BLaER1 (cell line): Measurements from ENCODE around the gene ATXN7L3.

Experiments used
- H3K27ac ChIP-seq: shearing (Covaris generic); formaldehyde crosslinking; 2 replicates; pipeline ENCODE4 v1.8.1; 2022
- H3K27me3 ChIP-seq: shearing (Covaris generic); formaldehyde crosslinking; 2 replicates; pipeline ENCODE4 v1.8.1; 2022
- H3K36me3 ChIP-seq: shearing (Covaris generic); formaldehyde crosslinking; 2 replicates; pipeline ENCODE4 v1.8.1; 2022
- H3K4me1 ChIP-seq: shearing (Covaris generic); formaldehyde crosslinking; 2 replicates; pipeline ENCODE4 v1.8.1; 2022
- H3K4me2 ChIP-seq: shearing (Covaris generic); formaldehyde crosslinking; 2 replicates; pipeline ENCODE4 v1.8.1; 2022
- H3K4me3 ChIP-seq: shearing (Covaris generic); formaldehyde crosslinking; 2 replicates; pipeline ENCODE4 v1.8.1; 2022
- H3K9ac ChIP-seq: shearing (Covaris generic); formaldehyde crosslinking; 2 replicates; pipeline ENCODE4 v1.8.1; 2022
- H3K9me3 ChIP-seq: shearing (Covaris generic); formaldehyde crosslinking; 2 replicates; pipeline ENCODE4 v1.8.1; 2022
- H4K20me1 ChIP-seq: shearing (Covaris generic); formaldehyde crosslinking; 2 replicates; pipeline ENCODE4 v1.8.1; 2022
- Cebpa-rat ChIP-seq: shearing (Covaris generic); IDR thresholded peaks from 2 replicates; pipeline ENCODE4 v1.8.1; 2022

Gene ATXN7L3

DNA sequence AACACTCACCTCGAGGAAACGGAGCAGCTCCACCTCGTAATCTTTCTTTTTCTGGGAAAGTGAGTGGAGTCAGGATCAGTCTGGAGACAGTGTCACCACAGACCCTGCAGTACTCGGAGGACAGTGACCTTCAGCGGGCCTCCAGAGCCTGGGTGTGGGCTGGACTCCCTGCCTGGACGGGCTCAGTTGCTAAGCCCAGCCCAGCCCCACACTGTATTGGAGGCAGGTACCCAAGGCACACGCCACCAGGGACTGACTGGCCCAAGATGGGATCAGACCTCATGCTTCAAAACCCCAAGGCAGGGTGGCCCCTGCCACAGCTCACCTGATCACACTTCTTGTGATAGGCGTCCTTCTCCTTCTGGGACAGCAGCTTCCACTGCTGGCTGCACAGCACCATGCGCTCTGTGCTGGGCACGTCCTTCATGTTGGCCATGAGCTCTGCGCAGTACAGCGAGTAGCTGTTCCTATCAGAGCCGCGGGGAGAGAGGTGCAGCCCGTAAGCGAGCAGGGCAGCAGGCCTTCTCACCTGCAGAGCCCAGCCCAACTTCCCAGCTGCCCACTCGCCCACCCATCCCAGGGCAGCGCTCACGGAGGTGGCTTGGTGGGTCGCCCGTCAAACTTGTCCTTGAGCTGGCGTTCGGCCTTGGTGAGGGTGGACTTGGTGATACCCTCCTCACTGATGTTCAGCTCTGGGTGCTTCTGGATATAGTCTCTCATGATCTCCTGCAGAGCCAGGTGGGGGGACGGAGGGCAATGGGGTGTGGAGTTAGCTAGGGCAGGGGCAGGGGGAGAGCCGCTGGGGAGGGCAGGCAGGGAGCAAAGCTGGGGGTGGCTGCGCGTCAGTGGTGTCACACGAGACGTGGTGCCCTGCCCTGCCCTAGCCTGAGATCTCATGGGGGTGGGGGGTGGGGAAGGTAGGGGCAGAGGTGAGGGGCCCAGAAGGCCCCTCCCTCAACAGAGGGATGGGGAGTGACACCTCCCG lies 11.9 kb upstream of the ATXN7L3 start:
- H3K4me2 ChIP-seq: peak overlapping the region; percentile 76
- H3K4me1 ChIP-seq: peaks cover 68% of the 10 kb centered on the region
- no peak overlapping the region for H3K4me3 ChIP-seq
- H3K36me3 ChIP-seq: peaks cover 96% of the 10 kb centered on the region
- H3K9me3 ChIP-seq: no peaks in the 10 kb centered on the region
- H3K27ac ChIP-seq: peak overlapping the region; percentile 86
- peak overlapping the region; percentile 78 for H3K9ac ChIP-seq
- TF ChIP-seq Cebpa-rat: no peak
- H3K27me3 ChIP-seq: no peaks in the 10 kb centered on the region
- peaks cover 67% of the 10 kb centered on the region for H4K20me1 ChIP-seq

- Histone ChIP-seq H3K9me3 (no peaks in the 10 kb centered on the region), H4K20me1 (peaks cover 65% of the 10 kb centered on the region), H3K9ac (peak overlapping the region; percentile 78), H3K4me3 (peak overlapping the region; percentile 41), H3K27ac (peak overlapping the region; percentile 86), H3K4me1 (peaks cover 58% of the 10 kb centered on the region), H3K4me2 (peak overlapping the region; percentile 76), H3K36me3 (peaks cover 96% of the 10 kb centered on the region), H3K27me3 (no peaks in the 10 kb centered on the region)
- TF ChIP-seq Cebpa-rat: no peak
These were observed 10.9 kb upstream of the ATXN7L3 start for GRCh38 chr17:44210342-44211192.

DNA sequence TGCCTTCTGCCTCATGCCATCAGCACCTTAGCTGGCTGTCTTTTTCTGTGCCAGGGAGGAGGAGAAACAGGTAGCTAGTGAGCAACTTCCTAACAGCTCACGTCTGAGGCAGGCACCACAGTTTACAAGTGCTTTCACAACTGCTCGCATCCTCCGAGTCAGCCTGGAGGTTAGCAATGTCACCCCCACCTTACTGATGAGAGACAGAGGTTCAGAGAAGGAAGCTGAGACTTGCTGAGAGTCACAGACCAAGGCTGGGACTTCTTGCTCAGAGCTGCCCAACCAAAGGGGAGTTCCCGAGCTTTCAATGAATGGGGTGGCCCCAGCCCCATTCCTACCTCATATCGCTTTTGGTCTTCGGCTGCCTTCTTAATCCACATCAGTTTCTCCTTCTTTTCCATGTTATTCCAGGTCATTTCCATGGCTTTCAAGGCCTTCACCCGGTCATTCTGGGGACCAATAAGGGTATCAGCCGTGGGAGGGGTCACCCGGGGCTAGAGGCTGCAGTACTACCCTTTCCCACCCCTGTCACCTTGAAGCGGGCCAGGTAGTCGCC lies 10.2 kb upstream of the ATXN7L3 start:
- peak overlapping the region; percentile 34; the same call in 1 of the 2 replicates for H3K9ac ChIP-seq
- H4K20me1 ChIP-seq: peaks cover 59% of the 10 kb centered on the region
- peaks cover 90% of the 10 kb centered on the region for H3K36me3 ChIP-seq
- peaks cover 51% of the 10 kb centered on the region for H3K4me1 ChIP-seq
- H3K27ac ChIP-seq: peak overlapping the region; percentile 86; the same call in 1 of the 2 replicates
- no peak for TF ChIP-seq Cebpa-rat
- H3K4me3 ChIP-seq: no peak overlapping the region
- peak overlapping the region; percentile 76 for H3K4me2 ChIP-seq
- no peaks in the 10 kb centered on the region for H3K27me3 ChIP-seq
- no peaks in the 10 kb centered on the region for H3K9me3 ChIP-seq

- peaks cover 45% of the 10 kb centered on the region for H3K4me1 ChIP-seq
- no peak overlapping the region for H3K4me2 ChIP-seq
- 0 out of 2 replicates have a peak overlapping the region, but pooled peaks have one; percentile 6 for H3K9ac ChIP-seq
- no peak for TF ChIP-seq Cebpa-rat
- H4K20me1 ChIP-seq: peaks cover 38% of the 10 kb centered on the region
- H3K27ac ChIP-seq: no peak overlapping the region
- H3K4me3 ChIP-seq: no peak overlapping the region
- H3K9me3 ChIP-seq: no peaks in the 10 kb centered on the region
- peaks cover 69% of the 10 kb centered on the region for H3K36me3 ChIP-seq
- no peaks in the 10 kb centered on the region for H3K27me3 ChIP-seq
These were observed 8.1 kb upstream of the ATXN7L3 start for GRCh38 chr17:44207743-44208142.

DNA sequence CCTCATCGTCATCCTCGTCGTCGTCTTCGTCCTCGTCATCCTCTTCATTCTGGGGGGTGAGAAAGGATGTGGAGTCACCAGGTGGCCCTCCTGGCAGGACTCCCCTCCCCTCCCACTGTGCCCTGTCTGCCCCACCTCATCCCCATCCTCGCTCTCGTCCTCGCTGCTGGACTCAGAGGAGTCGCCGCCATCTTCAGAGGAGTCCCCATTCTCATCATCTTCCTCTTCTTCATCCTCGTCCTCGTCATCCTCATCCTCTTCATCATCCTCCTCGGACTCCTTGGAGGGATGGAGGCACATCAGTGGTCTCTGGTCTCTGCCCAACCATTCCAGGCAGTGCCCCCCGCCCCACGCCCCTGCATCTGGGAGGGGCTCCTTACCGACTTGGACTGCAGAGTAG lies 7.6 kb upstream of the ATXN7L3 start:
- Histone ChIP-seq H3K27me3 (no peaks in the 10 kb centered on the region), H3K4me1 (peaks cover 45% of the 10 kb centered on the region), H3K9ac (no peak overlapping the region), H3K4me3 (no peak overlapping the region), H4K20me1 (peaks cover 35% of the 10 kb centered on the region), H3K27ac (no peak overlapping the region), H3K9me3 (no peaks in the 10 kb centered on the region), H3K4me2 (no peak overlapping the region), H3K36me3 (peaks cover 65% of the 10 kb centered on the region)
- TF ChIP-seq Cebpa-rat: no peak

GRCh38 chr17:44206825-44207155 lies 7.1 kb upstream of the ATXN7L3 start:
- Histone ChIP-seq H3K27me3 (no peaks in the 10 kb centered on the region), H3K36me3 (peaks cover 61% of the 10 kb centered on the region), H3K4me3 (no peak overlapping the region), H3K9ac (0 out of 2 replicates have a peak overlapping the region, but pooled peaks have one; percentile 6), H4K20me1 (peaks cover 35% of the 10 kb centered on the region), H3K4me2 (no peak overlapping the region), H3K27ac (no peak overlapping the region), H3K9me3 (no peaks in the 10 kb centered on the region), H3K4me1 (peaks cover 46% of the 10 kb centered on the region)
- no peak for TF ChIP-seq Cebpa-rat

DNA sequence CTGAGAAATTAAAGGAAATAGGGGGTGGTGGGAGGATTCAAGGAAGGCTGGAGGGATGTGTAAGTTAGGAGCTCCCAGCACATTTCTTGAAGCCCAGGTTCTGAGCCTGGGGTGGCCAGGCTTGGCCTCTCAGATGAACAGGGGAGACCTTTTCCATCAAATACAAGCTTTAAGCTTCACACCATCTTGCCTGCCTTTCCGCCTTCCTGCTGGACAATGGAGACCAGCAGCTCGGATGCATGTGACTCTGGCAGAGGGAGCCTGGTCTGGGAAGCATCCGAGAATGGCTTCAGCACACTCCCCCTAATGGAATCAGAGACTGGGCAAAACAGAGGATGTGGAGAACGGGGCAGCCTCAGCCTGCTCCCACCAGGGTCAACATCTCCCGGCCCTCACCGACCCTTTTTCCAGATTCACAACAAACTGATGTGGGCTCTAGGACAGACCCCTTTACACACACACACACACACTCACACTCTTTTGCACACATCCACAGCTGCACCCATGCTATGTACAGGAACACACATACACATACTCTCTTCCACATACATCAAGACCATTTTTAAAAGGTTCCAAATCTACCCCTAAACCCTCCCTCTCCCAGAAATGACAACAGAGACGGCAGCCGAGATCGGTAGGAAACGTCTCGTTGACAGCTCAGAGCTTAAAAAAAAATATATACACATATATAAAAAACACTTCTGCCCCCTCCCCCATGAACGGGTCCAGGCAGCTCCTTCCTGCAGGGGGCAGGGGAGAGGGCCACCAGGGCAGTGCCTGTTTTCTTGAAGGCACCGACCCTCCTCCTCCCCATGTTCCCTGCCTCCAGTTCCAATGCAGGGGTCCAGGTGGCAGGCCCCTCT lies 6.5 kb upstream of the ATXN7L3 start:
- Histone ChIP-seq H3K27ac (no peak overlapping the region), H3K27me3 (no peaks in the 10 kb centered on the region), H3K9ac (no peak overlapping the region), H3K4me3 (no peak overlapping the region), H3K36me3 (peaks cover 55% of the 10 kb centered on the region), H3K4me2 (no peak overlapping the region), H3K9me3 (no peaks in the 10 kb centered on the region), H4K20me1 (peaks cover 29% of the 10 kb centered on the region), H3K4me1 (peaks cover 46% of the 10 kb centered on the region)
- TF ChIP-seq Cebpa-rat: no peak

DNA sequence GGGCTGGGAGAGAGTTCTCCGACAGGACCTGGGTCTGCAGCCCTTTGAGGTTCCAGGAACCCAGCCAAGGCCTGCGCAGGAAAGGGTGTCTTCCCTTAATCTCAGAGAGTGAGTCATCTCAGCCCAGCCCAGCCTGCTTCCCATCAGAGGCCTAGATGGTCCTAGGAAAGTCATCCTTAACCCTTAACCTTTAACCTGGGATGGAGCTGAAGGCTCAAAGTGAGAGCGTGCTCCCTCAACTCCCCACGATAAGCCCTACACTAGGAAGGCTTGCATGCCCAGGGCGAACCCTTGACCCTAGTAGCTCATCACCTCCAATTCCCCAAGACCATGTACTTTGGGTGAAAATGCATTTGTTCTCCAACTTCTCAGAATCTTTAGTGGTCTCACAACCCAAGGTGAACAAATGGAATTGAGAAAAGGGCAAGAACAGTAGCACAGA lies 4.8 kb upstream of the ATXN7L3 start:
- Histone ChIP-seq H3K4me1 (peaks cover 36% of the 10 kb centered on the region), H3K9me3 (no peaks in the 10 kb centered on the region), H3K4me3 (no peak overlapping the region), H3K36me3 (peaks cover 41% of the 10 kb centered on the region), H4K20me1 (peaks cover 13% of the 10 kb centered on the region), H3K27ac (no peak overlapping the region), H3K27me3 (no peaks in the 10 kb centered on the region), H3K4me2 (no peak overlapping the region), H3K9ac (no peak overlapping the region)
- TF ChIP-seq Cebpa-rat: no peak
